Epithelial cell of prostate (primary cell): ENCODE measurements around the gene CLEC3A.
"Not testable (repeated sequence)": the region's sequence is repeated elsewhere in the genome, so short reads cannot be mapped to it uniquely, and the experiment has no call there.

ENCODE experiments used
- DNase-seq: peaks from one replicate; pipeline ENCODE4 v3.0.0-alpha.2; 2011; ENCODE audit warnings: low read depth, low spot score
- H3K27ac ChIP-seq: fragments of 450-650 bp; 2 replicates; pipeline ENCODE4 v1.5.1; 2017; ENCODE audit warnings: mild to moderate bottlenecking

CLEC3A gene

DNA sequence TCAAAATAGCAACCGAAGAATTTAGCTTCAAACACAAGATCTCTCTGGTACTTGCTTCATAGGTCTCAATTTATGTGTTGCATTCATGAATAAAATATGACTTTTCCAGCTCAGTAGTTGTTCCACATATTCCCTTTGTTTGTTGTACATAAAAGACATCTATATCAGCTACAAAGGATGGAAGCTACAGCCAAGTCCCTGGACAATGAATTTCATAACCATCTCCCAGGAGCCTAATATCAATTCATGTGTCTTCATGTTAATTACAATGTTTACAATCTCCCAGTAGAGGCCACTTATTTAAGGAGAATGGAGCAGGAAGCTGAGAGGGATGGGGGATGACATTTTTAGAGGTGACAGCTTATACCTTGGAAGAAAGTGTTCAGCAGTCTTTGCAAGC is 3.3 kb downstream of the CLEC3A start:
- no peak overlapping the region for H3K27ac ChIP-seq
- no peak for DNase-seq

DNA sequence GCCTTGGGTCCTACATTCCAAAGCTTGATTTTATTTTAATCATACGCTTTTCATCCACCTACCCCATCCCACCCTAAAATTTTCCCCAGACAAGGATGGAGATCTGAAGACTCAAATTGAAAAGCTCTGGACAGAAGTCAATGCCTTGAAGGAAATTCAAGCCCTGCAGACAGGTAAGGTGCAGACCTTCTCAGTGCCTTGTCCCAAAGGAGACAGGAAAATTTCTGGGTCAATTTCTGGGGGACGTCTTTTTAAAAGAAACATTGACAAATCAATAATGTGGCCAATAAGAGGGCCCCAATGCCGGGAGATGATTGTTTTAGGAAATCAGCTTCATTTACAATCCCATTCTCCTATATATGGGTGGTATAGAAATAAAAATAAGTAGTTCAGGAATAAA is 5.7 kb downstream of the CLEC3A start:
- DNase-seq, result no peak

DNA sequence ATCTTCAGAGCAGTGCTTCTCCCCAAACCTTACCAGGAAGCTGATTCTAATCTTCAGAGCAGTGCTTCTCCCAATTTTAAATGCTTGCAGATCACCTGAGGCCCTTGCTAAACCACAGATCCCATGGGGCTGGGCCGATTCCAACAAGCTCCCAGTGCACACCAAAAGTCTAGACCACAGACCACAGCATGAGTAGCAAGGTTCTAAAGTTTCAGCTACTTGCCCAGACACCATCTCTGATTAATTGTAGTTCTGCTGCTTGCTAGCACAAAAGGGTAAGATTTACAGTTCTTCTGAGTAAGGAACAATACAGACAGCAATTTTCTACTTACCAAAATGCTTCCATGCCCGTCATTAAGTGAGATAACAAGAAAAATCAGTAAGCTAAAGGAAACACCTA is 12.2 kb downstream of the CLEC3A start:
- no peak for DNase-seq
- H3K27ac ChIP-seq, result no peak overlapping the region

More for the DNA sequence above, 5.7 kb downstream of the CLEC3A start:
- no peak overlapping the region for H3K27ac ChIP-seq

DNA sequence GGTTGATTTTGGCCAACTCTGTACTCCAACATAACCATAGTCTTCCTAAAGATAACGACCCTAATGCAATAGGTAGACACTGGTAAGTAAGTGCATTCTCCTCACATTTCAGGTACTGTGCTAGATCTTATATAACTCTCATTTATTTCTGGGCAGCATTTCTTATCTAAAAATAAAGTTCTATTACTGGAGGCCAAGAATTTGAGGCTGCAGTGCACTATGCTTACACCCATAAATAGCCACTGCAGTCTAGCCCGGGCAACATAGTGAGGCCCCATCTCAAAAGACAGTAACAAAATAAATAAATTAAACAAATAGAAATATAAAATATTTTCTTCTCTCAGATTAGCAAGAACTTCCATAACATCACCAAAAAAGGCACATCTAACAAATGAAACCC is 12.7 kb downstream of the CLEC3A start:
- no peak for DNase-seq
- no peak overlapping the region for H3K27ac ChIP-seq

DNA sequence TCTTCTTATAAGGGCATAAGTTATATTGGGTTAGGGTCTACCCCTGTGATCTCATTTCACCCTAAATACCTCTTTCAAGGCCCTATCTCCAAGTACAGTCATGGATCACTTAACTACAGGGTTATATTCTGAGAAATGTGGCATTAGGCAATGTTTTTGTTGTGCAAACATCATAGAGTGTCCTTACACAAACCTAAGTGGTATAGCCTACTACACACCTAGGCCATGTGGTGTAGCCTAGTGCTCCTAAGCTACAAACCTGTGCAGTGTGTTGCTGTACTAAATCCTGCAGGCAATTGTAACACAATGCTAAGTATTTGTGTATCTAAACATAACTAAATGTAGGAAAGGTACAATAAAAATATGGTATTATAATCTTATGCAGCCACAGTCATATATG is 18.0 kb downstream of the CLEC3A start:
- DNase-seq, result no peak
- H3K27ac ChIP-seq, result no peak overlapping the region

DNA sequence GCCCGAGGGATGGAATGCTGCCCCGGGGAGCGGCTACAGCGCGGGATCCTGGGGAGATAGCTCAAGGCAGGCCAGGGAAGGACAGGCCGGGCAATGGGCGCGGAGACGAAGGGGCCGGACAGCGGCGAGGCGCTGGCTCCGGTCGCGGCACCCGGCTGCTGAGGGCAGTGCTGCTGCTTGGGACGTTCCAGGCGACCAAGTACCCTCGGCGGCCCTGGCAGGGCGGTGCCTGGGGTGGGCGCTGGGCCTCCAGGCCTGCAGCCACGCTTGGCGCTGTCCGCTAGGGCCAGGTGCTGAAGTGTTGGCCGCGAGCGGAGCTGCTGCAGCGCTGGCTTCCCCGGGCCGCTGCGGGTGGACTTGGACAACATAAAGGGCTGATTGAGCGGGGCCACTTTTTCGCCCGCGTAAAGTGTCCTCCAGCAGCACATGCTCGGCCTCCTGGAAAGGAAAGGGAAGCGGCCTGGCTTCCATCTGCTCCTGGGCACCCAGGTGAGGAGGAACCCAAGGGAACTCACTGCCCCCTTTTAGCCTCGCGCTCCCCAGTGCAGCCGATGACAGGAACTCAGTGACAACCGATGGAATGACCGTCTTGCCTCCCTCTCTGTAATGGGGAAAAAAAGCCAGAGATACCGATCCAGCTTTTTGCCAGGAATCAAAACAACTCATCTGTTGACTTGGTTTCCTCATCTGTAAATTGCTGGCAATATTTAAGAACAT is 23.7 kb downstream of the CLEC3A start:
- no peak overlapping the region for H3K27ac ChIP-seq
- no peak for DNase-seq

DNA sequence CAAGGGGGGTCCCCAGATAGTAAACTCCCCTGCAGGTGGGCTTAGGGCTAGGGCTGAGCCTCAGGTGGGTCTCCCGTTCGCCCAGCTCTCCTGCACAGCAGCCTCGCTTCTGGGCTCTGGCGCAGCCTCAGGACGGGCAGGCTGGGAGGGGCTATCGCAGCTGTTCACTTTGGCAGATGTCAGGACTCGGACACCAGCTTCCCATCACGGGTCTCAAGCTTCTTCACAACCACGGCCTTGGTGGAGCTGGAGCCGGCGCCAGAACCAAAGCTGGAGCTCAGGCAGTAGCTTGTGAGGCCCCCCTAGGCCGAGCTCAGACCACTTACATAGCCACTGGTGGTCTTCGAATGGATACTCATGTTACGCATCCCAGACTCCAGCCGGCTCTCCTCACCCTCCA is 26.0 kb downstream of the CLEC3A start:
- DNase-seq, result no peak
- no peak overlapping the region for H3K27ac ChIP-seq

DNA sequence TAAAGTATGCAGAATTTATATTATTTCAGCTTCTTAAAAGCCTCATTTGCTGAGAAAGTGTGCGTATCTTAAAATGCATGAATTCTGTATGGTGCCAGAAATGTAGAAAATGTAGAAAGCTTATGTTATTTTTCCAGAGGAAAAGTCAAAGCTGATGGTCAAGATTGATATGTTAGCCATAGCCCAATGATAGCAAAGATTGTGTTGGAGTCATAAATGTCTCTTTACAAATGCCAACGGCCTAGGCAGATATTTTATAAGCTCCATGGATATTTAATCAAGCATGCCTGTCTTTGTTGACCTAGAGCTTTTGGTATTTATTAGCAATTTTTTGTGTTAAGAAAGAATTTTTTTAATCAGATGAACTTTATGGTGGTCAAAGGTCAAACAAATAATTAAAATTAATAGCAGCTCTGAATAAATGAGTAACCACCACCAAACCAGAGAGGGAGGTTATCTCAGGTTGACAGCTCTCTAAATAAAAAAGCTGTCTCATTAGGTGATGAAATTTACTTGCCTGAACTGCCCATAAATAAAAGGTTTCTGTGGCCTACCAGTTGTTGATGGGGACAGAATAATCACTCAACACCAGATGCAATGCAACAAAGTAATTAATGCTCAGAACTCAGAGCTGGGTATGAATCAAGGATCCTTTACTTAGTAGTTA is 28.5 kb downstream of the CLEC3A start:
- no peak for DNase-seq
- H3K27ac ChIP-seq, result no peak overlapping the region

DNA sequence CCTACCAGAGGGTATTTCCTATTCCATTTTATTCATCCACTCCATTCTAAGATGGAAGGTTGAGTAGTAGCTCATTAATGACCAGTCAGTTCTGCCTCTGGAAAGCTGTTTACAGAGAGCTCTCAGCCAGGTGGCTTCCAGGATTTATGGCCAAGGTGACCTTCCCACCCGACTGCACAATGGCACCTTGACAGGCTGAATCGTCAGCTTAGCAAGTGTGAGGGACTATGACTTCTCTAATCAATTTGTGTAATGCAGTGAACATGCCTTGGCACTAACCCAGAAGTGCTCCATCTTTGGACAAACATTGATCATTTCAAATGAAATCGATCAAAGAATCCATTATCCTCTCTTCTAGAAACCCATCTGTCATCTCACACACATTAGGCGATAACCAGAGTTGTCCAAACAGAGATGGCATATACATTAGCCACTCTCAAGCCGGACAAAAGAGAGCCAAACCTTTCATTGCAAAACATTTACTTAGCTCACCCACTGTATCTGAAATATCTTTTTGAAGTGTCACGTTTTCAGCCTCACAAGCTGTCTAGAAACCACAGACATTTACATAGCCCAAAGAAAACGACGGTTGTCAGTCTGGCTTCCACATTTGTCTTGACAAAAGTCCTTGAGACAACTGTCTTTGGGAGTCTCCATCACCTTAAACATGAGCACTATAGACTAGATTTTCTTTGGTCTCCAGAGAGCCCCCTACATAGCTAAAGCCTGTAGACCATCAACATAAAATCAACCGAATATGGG is 35.6 kb downstream of the CLEC3A start:
- DNase-seq, result no peak
- H3K27ac ChIP-seq, result no peak overlapping the region

DNA sequence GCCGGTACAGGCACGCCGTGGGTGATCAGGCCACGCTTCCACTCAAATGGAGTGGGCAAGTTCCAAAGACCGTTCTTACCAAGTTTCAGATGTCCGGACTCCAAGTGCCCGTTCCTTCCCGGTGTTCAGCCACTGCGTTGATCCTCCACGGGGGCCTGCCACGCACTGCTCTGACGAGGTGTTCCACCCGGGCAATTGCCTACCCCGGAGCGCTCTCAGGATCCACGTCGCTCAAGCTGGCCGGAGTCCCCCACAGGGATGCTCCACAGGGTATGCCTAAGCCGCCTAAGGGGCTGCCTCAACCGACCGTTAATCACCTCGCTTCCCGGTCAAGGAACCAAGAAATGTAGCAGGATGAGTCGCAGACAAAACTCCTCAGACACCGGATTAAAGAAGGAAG is 37.5 kb downstream of the CLEC3A start:
- H3K27ac ChIP-seq, DNase-seq: not testable (repeated sequence)

DNA sequence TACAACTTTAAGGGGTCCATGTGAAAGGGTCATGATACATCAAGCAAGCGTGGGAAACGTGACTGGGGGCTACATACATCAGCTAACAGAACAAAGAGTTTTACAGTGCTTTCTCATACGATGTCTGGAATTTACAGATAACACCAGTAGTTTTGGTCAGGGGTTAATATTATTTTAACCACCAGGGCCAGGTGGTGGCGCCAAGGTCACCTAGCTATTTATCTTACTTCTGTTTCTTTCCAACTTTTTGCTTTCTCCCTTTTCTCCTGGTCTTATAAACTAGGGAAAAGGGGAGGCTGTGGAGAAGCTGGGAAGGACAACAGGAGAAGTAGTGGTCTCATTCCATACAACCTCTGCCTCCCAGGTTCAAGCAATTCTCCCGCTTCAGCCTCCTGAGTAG is 37.9 kb downstream of the CLEC3A start:
- no peak for DNase-seq
- H3K27ac ChIP-seq, result no peak overlapping the region

DNA sequence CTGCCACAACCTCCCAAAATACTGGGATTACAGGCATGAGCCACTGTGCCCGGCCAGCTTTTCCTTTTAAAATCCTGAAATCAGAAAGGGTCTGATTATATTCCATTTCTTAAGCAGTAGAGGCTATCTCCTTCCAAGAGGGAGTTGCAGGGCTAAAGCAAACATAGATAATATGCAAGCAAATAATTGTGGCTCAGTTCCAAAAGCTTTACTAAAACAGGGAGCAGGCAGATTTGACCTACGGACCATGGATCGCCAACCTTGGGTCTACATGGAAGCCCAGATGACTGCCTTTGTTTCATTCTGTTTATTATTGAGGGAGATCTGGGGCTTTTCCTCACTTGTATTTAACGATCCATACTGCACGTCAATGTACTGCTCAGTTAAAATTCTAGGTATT is 38.5 kb downstream of the CLEC3A start:
- no peak overlapping the region for H3K27ac ChIP-seq

DNA sequence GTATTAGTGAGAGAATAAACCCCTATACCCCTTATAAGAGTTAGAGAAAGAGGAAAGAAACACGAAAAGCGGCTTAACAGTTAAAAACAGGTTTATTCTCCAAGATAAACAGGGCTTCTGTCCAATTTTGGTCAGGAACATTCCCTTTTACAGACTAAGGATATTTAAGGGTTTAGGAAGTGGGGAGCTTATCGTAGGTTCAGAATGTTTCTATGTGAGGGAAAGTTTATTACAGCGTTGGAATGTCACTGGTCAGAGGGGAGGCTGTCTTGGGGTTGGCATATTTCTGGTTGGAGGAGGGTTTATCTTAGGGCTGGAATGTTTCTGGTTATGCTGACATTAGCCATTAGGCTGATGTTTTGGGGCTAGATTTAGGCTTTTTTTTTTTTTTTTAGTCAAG is 43.0 kb downstream of the CLEC3A start:
- no peak for DNase-seq
- H3K27ac ChIP-seq, result no peak overlapping the region

More for the DNA sequence above, 38.5 kb downstream of the CLEC3A start:
- DNase-seq, result no peak

DNA sequence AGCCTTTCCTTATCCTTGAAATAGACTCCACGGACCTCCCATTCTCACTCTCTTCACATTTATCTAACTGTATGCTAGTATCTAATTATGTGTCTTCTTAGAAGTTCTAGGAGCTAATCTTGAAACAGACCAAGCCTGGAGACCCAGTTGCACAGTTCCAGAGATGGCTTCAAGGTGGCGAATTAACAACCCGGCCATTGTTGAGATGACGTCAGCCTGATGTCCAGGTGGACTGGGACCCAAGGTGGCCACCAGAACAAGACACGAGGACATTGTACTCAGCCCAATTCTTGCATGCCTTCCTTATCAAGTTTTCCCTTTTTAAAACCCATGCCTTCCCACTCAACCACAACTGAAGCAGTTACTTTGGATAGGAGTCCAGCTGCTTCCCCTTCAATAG is 47.6 kb downstream of the CLEC3A start:
- no peak for DNase-seq
- no peak overlapping the region for H3K27ac ChIP-seq

DNA sequence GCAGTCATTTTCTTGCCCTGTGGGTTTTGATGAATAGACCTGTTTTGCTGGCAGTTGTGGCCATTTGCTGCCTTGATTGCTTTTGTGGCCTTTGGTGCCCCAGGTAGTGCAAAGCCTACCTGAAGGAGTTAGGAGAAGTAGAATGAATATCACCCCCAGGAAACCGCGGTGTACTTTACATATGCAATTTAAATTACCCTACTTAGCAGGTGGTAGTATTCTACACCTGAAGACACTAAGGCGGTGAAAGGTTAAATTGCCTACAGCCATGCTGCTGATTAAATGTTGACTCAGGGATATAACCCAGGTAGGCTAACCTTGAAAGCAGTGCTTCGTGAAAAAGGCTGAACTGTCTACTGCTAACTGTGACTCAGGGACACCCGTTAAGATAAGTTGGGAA is 49.9 kb downstream of the CLEC3A start:
- no peak overlapping the region for H3K27ac ChIP-seq
- no peak for DNase-seq

DNA sequence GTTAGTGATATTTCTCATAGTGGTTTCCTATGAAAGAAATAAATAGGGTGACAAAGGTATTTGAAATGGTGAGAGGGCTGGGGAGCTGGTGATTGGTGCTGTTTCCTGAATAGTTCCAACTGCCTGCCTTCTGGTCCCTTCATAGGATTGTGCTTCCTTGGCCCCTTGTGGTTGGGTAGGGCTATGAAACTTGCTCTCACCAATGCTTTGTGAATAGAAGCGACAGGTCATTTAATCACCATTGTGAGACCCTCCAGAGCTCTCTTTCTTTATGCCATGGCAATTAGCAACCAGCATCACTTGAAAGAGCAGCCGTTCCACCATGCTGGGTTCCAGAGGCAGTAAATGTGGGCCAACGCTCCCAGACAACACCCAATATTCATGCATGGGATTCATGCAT is 53.5 kb downstream of the CLEC3A start:
- H3K27ac ChIP-seq, result no peak overlapping the region
- no peak for DNase-seq

DNA sequence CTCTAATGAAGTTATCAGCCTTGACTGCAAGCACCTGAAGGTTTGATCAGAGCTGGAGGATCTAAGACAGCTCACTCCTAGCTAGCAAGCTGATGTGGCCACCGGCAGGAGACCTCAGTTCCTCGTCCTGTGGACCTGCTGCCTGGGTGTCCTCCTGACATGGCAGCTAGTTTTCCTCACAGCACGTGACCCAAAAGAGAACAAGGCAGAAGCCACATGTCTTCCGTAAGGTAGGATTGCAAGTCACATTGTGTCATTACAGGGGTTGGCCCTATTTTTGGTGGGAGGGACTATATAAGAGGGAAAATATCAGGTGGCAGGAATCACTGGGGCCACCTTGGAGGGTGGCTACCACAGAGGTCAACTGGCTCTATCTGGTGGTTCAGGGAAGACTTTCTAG is 59.0 kb downstream of the CLEC3A start:
- no peak for DNase-seq
- H3K27ac ChIP-seq, result no peak overlapping the region
